ENCODE data around the gene TST. TPM values are rescaled to one million over a fixed set of nuclear protein-coding genes. Genes with fewer than 3 reads are reported as not detected.

The TST gene
- total RNA-seq, 1 donor from 2014 or later, result 21.3 TPM

GRCh38 chr22:37025500-37026070, 6.3 kb upstream of the TST start:
- Mint-ChIP-seq H3K27ac (no peak overlapping the region), H3K4me1 (peaks cover 10% of the 10 kb centered on the region), H3K27me3 (ENCODE audit: low read depth) (no peaks in the 10 kb centered on the region), H3K4me3 (no peak overlapping the region), H3K36me3 (peaks cover 21% of the 10 kb centered on the region), H3K9me3 (no peaks in the 10 kb centered on the region)
- TF ChIP-seq CTCF (IDR thresholded peaks at IDR 0.05; ENCODE audit: unreplicated experiment), result no peak
- DNase-seq (ENCODE audit: low spot score in 2 of 2, unreplicated experiment in 2 of 2), result no peak

- H3K9me3 Mint-ChIP-seq, result no peaks in the 10 kb centered on the region
- no peak overlapping the region for H3K27ac Mint-ChIP-seq
- DNase-seq (ENCODE audit: low spot score in 2 of 2, unreplicated experiment in 2 of 2), result no peak
- peaks cover 21% of the 10 kb centered on the region for H3K36me3 Mint-ChIP-seq
- H3K4me1 Mint-ChIP-seq, result peaks cover 18% of the 10 kb centered on the region
- H3K4me3 Mint-ChIP-seq, result no peak overlapping the region
- no peak for TF ChIP-seq CTCF (IDR thresholded peaks at IDR 0.05; ENCODE audit: unreplicated experiment)
- no peaks in the 10 kb centered on the region for H3K27me3 Mint-ChIP-seq (ENCODE audit: low read depth)
Observed at GRCh38 chr22:37024339-37025157, 5.3 kb upstream of the TST start.

- H3K36me3 Mint-ChIP-seq, result peaks cover 21% of the 10 kb centered on the region
- peaks cover 18% of the 10 kb centered on the region for H3K4me1 Mint-ChIP-seq
- H3K9me3 Mint-ChIP-seq, result no peaks in the 10 kb centered on the region
- H3K27ac Mint-ChIP-seq, result no peak overlapping the region
- no peak overlapping the region for H3K4me3 Mint-ChIP-seq
- no peak for TF ChIP-seq CTCF (IDR thresholded peaks at IDR 0.05; ENCODE audit: unreplicated experiment)
- no peaks in the 10 kb centered on the region for H3K27me3 Mint-ChIP-seq (ENCODE audit: low read depth)
- no peak for DNase-seq (ENCODE audit: low spot score in 2 of 2, unreplicated experiment in 2 of 2)
Observed at GRCh38 chr22:37023743-37024338, 4.6 kb upstream of the TST start.

GRCh38 chr22:37022483-37023337, 3.5 kb upstream of the TST start:
- peaks cover 19% of the 10 kb centered on the region for H3K36me3 Mint-ChIP-seq
- no peak for TF ChIP-seq CTCF (IDR thresholded peaks at IDR 0.05; ENCODE audit: unreplicated experiment)
- H3K27ac Mint-ChIP-seq, result no peak overlapping the region
- no peaks in the 10 kb centered on the region for H3K27me3 Mint-ChIP-seq (ENCODE audit: low read depth)
- H3K4me3 Mint-ChIP-seq, result no peak overlapping the region
- no peak for DNase-seq (ENCODE audit: low spot score in 2 of 2, unreplicated experiment in 2 of 2)
- H3K4me1 Mint-ChIP-seq, result peaks cover 23% of the 10 kb centered on the region
- H3K9me3 Mint-ChIP-seq, result no peaks in the 10 kb centered on the region

GRCh38 chr22:37021710-37022482, 2.6 kb upstream of the TST start:
- Mint-ChIP-seq H3K27ac (no peak overlapping the region), H3K4me3 (peak overlapping the region; percentile 60), H3K27me3 (ENCODE audit: low read depth) (no peaks in the 10 kb centered on the region), H3K4me1 (peaks cover 26% of the 10 kb centered on the region), H3K9me3 (no peaks in the 10 kb centered on the region), H3K36me3 (peaks cover 16% of the 10 kb centered on the region)
- peak; percentile 70 for TF ChIP-seq CTCF (IDR thresholded peaks at IDR 0.05; ENCODE audit: unreplicated experiment)
- DNase-seq (ENCODE audit: low spot score in 2 of 2, unreplicated experiment in 2 of 2), result no peak

All from mesothelial cell of epicardium (in vitro differentiated cells).